ENCODE measurements around the gene PPP1R14D.
"Not testable (repeated sequence)": the region's sequence is repeated elsewhere in the genome, so short reads cannot be mapped to it uniquely, and the experiment has no call there.

The PPP1R14D gene

GRCh38 chr15:40828447-40829036 lies at the start of gene PPP1R14D:
Gene PPP1R14D, minus strand, starts transcription at chr15:40828708. Its CDS starts 67 bp downstream, at chr15:40828641.
- DNase-seq: no peak

- no peak for DNase-seq
These were observed 49.2 kb upstream of the PPP1R14D start for GRCh38 chr15:40877694-40878093.

- DNase-seq: no peak
These were observed 47.7 kb upstream of the PPP1R14D start for GRCh38 chr15:40875991-40876730.

- DNase-seq: peak; percentile 27
These were observed 45.4 kb upstream of the PPP1R14D start, which contains the start of gene RHOV for GRCh38 chr15:40873694-40874561. Gene RHOV, minus strand, starts transcription at chr15:40874234. Its CDS starts 95 bp downstream, at chr15:40874139.

GRCh38 chr15:40872791-40873693 lies 44.5 kb upstream of the PPP1R14D start:
- no peak for DNase-seq

- DNase-seq: no peak
These were observed 43.5 kb upstream of the PPP1R14D start for GRCh38 chr15:40871749-40872617.

GRCh38 chr15:40870716-40871115 lies 42.2 kb upstream of the PPP1R14D start:
- DNase-seq: no peak

- no peak for DNase-seq
These were observed 41.2 kb upstream of the PPP1R14D start for GRCh38 chr15:40869686-40870085.

GRCh38 chr15:40867199-40867598 lies 38.7 kb upstream of the PPP1R14D start:
- no peak for DNase-seq

GRCh38 chr15:40863660-40864270 lies 35.3 kb upstream of the PPP1R14D start:
- DNase-seq: no peak

- DNase-seq: not testable (repeated sequence)
These were observed 32.6 kb upstream of the PPP1R14D start for GRCh38 chr15:40861147-40861546.

GRCh38 chr15:40859206-40859851 lies 30.8 kb upstream of the PPP1R14D start:
- peak; percentile 60 for DNase-seq

GRCh38 chr15:40858706-40859105 lies 30.2 kb upstream of the PPP1R14D start:
- DNase-seq: no peak

GRCh38 chr15:40857601-40858341 lies 29.3 kb upstream of the PPP1R14D start:
- DNase-seq: peak; percentile 67

- DNase-seq: no peak
These were observed 28.2 kb upstream of the PPP1R14D start for GRCh38 chr15:40856746-40857145.

GRCh38 chr15:40855706-40856234 lies 27.3 kb upstream of the PPP1R14D start:
- no peak for DNase-seq

GRCh38 chr15:40854161-40854560 lies 25.7 kb upstream of the PPP1R14D start:
- DNase-seq: no peak

GRCh38 chr15:40853241-40853890 lies 24.9 kb upstream of the PPP1R14D start:
- no peak for DNase-seq

- no peak for DNase-seq
These were observed 24.0 kb upstream of the PPP1R14D start for GRCh38 chr15:40852529-40852928.
